Esophagus mucosa (tissue), 1 donor: Measurements from ENCODE around the gene TIRAP. TPM values are rescaled to one million over a fixed set of nuclear protein-coding genes. Genes with fewer than 3 reads are reported as not detected.
"Not testable (repeated sequence)": the region's sequence is repeated elsewhere in the genome, so short reads cannot be mapped to it uniquely, and the experiment has no call there.

ENCODE experiments used
- ATAC-seq: fragments of 200-7000 bp; cut with Tn5 transposase; one replicate; pipeline ENCODE4 v1.9.1; 2020
- total RNA-seq: library from RNA; stranded (reverse); gene quantifications from one replicate; pipeline ENCODE4 v1.2.4, GENCODE V29; 2023
- donor health status: DM: yes; HTN: yes; CAD: no.

The TIRAP gene
- total RNA-seq, 1 donor from 2014 or later: 5.8 TPM

- no peak for ATAC-seq
These were observed 5.3 kb downstream of the TIRAP start for GRCh38 chr11:126288237-126288636.

DNA sequence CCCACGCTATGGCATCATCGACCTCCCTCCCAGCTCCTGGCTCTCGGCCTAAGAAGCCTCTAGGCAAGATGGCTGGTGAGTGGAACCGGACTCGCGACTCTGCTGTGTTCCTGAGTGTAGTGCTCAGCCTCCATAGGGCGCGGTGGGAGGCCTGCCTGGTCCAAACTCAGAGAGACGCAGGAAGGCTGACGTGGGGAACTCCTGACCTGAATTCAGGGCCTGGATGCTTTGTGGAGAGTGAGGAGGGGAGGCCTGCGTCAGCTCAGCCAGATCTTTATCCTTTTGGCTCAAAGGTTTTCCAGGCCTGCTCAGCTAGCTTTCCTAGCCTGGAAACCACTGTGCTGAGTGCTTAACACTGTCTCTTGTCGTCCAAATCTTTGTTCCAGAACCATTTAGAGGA is 8.0 kb downstream of the TIRAP start:
- no peak for ATAC-seq

DNA sequence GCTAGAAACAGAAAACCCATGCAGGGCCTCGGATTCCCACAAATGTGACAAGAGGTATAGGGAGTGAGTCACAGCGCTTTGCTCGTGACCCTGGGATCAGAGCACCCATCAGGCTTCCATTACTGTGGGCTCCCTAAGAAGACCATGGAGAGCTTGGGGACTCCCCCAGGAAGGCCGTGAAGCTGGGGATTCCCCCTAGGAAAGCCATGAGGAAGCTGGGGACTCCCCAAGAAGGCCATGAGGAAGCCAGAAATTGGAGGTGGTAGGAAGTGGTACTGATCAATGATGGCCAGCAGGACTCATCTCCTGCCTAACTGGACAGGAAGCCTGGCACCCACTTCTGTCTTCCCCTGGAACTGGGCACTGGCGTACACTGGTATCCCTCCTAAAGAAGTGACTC is 10.8 kb downstream of the TIRAP start:
- no peak for ATAC-seq

- no peak for ATAC-seq
These were observed 14.1 kb downstream of the TIRAP start for GRCh38 chr11:126297004-126297403.

- ATAC-seq: peak; percentile 99
These were observed 20.9 kb downstream of the TIRAP start, which contains the start of gene DCPS for GRCh38 chr11:126303623-126304456. DCPS (plus strand) TSS chr11:126304060; CDS start chr11:126304081, 21 bp downstream.

DNA sequence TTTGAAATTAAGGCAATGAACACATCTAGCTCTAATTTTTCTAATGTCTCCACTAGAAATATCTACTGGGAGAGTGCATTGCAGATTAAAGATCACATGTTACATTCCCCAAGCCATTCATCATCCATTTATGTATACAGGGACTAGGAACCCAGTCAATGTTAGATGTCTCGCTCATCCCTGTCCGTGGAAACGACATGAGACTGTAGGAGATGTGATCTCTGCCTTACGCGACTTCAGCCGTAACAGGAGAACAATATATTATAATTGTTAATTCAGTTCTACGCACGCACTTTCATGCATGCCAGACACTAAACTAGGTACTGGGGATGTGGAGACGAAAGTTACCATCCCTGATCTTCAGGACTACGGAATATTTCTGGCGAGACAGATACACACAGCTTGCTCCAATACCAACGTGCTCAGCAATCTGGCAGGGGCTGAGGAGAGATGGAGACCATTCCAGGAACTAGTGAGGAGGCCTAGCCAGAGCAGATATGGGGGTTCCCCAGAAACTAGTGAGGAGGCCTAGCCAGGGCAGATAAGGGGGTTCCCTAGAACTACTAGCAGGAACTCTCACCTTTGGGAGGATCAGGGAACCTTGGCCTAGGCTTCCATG is 21.7 kb downstream of the TIRAP start:
- ATAC-seq: peak; percentile 12

DNA sequence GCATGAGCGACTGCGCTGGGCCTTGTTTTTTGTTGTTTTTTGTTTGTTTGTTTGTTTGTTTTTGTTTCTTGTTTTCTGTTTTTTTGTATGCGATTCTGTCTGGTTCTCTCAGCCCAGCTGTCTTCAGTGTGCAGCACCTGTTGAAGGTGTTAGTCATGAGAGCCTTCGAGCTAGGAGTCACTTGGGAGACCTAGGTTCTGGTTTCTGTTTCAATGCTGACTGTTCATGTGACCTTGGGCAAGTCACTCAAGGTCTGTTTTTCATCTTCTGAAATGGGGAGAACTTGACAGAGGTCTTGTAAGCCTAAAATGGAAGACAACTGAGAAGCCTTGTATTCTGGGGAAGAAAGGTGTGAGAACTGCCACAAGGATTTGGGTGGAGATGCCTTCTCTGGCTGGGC is 22.8 kb downstream of the TIRAP start:
- no peak for ATAC-seq

DNA sequence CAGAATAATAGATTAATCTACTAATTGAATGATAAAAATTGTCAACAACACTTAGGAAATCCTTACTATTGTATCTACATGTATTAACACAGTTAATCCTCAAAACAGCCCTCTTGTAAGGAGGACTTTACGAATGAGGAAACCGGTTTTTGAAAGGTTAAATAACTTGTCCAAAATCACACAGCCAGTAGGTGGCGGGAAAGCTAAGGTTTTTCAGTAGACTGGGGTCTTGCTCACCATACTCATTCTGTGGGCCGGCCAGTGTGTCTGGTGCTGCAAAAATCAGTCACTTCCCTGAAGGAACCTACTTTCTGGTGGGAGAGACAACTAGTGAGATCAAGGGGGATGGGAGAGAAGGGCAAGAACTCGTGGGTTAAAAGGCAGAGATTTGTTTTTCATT is 24.8 kb downstream of the TIRAP start:
- ATAC-seq: no peak

GRCh38 chr11:126308271-126308671 is 25.4 kb downstream of the TIRAP start:
- no peak for ATAC-seq

- ATAC-seq: not testable (repeated sequence)
These were observed 25.9 kb downstream of the TIRAP start for GRCh38 chr11:126308771-126309170.

- ATAC-seq: peak; percentile 80
These were observed 27.5 kb downstream of the TIRAP start for GRCh38 chr11:126310200-126310991.

DNA sequence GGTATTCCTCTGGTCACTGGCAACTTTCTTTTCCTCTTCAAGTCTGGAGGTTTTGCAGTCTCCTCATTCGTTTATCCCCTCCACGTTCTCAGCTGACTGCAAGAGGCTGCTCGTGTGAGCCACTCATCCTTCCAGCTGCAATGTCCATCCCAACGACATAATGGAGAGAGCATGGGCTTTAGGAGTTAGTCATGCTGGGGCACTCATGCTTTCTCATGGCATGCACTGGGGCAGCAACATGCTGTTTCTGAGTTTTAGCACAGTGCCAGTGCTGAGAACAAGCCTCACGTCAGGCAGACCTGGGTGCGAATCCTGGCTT is 28.1 kb downstream of the TIRAP start:
- no peak for ATAC-seq

GRCh38 chr11:126311401-126312291 is 28.8 kb downstream of the TIRAP start:
- ATAC-seq: peak; percentile 14

- no peak for ATAC-seq
These were observed 30.1 kb downstream of the TIRAP start for GRCh38 chr11:126312961-126313360.

DNA sequence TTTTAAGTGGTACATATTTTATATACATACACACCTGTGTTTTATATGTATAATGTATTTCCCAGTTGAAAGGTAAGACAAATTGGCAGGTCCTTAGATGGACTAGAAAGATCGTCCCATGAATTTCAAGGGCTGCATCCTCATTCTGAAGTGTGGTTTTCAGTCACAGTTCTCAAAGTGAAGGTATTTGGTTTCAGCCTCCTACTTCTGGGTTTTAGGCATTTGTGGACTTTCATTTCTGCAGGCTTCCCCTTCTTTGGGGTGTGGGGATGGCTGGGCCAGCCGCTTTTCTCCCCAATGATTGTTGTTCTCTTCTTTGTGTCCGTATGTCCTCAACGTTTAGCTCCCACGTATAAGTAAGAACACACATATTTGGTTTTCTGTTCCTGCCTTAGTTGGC is 30.9 kb downstream of the TIRAP start:
- no peak for ATAC-seq

GRCh38 chr11:126317432-126317755 is 34.5 kb downstream of the TIRAP start:
- no peak for ATAC-seq

DNA sequence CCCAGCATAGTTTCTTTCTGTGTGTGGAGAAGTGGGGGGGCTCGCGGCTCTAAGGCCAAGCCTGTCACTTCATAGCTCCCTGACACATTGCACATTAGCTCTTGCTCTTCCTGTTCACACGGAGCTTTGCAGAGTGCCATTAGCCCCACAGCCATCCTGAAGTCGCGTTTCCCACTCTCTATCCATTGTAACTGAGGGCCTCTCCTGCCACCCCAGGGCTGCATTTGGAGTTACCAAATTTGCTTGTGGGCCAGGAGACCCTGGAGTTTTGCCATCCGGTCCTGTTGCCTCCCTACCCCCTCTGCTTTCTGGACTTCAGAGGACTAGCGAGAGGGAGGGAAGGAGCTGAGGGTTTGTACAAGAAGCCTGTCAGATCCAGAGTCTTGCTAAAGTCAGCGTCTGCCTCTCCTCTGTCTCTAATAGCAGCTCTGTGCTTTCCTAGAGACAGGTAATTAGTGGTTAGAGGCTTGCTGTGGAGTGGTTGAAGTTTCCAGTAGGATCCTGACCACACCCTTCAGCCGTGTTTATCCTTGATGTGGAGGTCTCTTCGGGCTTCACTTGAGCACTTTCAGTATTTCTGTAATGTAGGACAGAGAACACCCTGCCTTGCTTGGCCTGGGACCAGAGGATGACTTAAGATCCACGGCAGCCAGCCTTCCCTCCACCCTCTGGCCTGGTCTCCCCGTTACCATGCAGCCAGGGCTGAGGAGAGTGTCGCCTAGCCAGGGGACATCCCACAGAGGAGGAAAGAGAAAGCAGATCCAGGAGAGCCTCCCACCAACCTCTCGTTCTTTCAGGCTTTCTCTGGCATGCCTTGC is 35.1 kb downstream of the TIRAP start:
- peak; percentile 48 for ATAC-seq

GRCh38 chr11:126318574-126319373 is 35.9 kb downstream of the TIRAP start:
- ATAC-seq: peak; percentile 98

GRCh38 chr11:126319374-126319740 is 36.5 kb downstream of the TIRAP start:
- ATAC-seq: no peak

GRCh38 chr11:126322996-126323395 is 40.1 kb downstream of the TIRAP start:
- ATAC-seq: no peak
